Measurements from ENCODE around the gene FBN1. TPM values are rescaled to one million over a fixed set of nuclear protein-coding genes. Genes with fewer than 3 reads are reported as not detected.

The FBN1 gene
- total and polyA plus RNA-seq, 10 of the 15 experiments (the other 5 are each of a cell fraction or from before 2014, with no cell fraction given): 2.2 to 15.3 (median 7.0) TPM

DNA sequence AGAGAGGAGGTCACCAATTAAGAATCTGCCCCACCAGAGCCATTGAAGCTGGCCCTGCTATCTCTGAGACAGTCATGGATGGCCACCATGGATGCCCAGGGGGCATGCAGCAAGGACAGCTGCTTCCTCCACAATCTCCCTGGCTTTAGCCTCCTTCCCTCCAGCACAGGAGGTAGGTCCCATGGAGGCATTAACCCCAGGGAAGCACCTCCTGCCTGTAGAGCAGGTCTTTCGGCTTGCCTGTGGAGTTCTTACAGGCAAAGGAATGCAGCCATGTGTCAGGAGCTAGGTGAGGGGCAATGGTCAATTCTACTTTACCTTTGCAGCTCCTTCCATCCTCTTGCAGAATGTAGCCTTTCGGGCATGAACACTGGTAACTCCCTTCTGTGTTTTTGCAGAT is 220.5 kb downstream of the FBN1 start:
- CTCF ChIA-PET: interaction anchor here (1.5 kb wide), 1 partner anchor 73 kb away, joined by 3 read pairs; no protein-coding TSS in a partner anchor

More for the DNA sequence above, 220.5 kb downstream of the FBN1 start:
- BruUV-seq (replicated peaks): no TSS peak
- Histone ChIP-seq H3K79me2 (ENCODE audit: control insufficient read depth, insufficient read depth, low read length) (no peaks in the 10 kb centered on the region), H3K27me3 (replicated peaks in 1 of 2; ENCODE audit: control insufficient read depth in 2 of 2, insufficient read depth in 2 of 2, low read length in 1 of 2) (no peaks in the 10 kb centered on the region), H3K9me3 (replicated peaks; ENCODE audit: control insufficient read depth, insufficient read depth, low read length) (no peaks in the 10 kb centered on the region), H2AFZ (ENCODE audit: control insufficient read depth, low read depth, low read length) (no peak overlapping the region), H3K36me3 (ENCODE audit: control insufficient read depth in 2 of 2, insufficient read depth in 2 of 2, low read length in 1 of 2) (peaks cover 0 to 2% of the 10 kb centered on the region in 2 experiments; a peak in 2 of 4 replicates), H4K20me1 (ENCODE audit: control insufficient read depth, insufficient read depth) (no peaks in the 10 kb centered on the region), H3K4me2 (ENCODE audit: control insufficient read depth, insufficient read depth) (no peak overlapping the region), H3K4me3 (no peak overlapping the region), H3K4me1 (ENCODE audit: control insufficient read depth, insufficient read depth, low read length) (peaks cover 2% of the 10 kb centered on the region; the same call in 1 of the 2 replicates), H3K9ac (ENCODE audit: control insufficient read depth, insufficient read depth, low read length) (no peak overlapping the region), H3K27ac (ENCODE audit: control insufficient read depth, insufficient read depth) (no peak overlapping the region)
- WGBS (ENCODE audit: insufficient coverage, insufficient replicate concordance, low lambda C conversion rate, missing lambda C conversion rate): 94% methylated on average over 2 of the region's 2 CpGs
- ChIA-PET POLR2A (no interaction called here), SMC1A (ENCODE audit: uncharacterized antibody, unreplicated experiment) (interaction anchor here (0.6 to 1.2 kb wide), 3 partner anchors 8 to 23 kb away, joined by 3 to 4 read pairs (median 3); no protein-coding TSS in a partner anchor), RAD21 (ENCODE audit: unreplicated experiment) (no interaction called here)
- TF ChIP-seq IKZF1 (conservative IDR thresholded peaks at IDR 0.05): no peak
- no peak for TF ChIP-seq TAF1 (IDR thresholded peaks at IDR 0.05; ENCODE audit: borderline replicate concordance, low read depth, low read length)
- TF ChIP-seq, protein P1, sequence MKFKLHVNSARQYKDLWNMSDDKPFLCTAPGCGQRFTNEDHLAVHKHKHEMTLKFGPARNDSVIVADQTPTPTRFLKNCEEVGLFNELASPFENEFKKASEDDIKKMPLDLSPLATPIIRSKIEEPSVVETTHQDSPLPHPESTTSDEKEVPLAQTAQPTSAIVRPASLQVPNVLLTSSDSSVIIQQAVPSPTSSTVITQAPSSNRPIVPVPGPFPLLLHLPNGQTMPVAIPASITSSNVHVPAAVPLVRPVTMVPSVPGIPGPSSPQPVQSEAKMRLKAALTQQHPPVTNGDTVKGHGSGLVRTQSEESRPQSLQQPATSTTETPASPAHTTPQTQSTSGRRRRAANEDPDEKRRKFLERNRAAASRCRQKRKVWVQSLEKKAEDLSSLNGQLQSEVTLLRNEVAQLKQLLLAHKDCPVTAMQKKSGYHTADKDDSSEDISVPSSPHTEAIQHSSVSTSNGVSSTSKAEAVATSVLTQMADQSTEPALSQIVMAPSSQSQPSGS (IDR thresholded peaks at IDR 0.05; ENCODE audit: low read length): no peak
- TF ChIP-seq, protein P2, sequence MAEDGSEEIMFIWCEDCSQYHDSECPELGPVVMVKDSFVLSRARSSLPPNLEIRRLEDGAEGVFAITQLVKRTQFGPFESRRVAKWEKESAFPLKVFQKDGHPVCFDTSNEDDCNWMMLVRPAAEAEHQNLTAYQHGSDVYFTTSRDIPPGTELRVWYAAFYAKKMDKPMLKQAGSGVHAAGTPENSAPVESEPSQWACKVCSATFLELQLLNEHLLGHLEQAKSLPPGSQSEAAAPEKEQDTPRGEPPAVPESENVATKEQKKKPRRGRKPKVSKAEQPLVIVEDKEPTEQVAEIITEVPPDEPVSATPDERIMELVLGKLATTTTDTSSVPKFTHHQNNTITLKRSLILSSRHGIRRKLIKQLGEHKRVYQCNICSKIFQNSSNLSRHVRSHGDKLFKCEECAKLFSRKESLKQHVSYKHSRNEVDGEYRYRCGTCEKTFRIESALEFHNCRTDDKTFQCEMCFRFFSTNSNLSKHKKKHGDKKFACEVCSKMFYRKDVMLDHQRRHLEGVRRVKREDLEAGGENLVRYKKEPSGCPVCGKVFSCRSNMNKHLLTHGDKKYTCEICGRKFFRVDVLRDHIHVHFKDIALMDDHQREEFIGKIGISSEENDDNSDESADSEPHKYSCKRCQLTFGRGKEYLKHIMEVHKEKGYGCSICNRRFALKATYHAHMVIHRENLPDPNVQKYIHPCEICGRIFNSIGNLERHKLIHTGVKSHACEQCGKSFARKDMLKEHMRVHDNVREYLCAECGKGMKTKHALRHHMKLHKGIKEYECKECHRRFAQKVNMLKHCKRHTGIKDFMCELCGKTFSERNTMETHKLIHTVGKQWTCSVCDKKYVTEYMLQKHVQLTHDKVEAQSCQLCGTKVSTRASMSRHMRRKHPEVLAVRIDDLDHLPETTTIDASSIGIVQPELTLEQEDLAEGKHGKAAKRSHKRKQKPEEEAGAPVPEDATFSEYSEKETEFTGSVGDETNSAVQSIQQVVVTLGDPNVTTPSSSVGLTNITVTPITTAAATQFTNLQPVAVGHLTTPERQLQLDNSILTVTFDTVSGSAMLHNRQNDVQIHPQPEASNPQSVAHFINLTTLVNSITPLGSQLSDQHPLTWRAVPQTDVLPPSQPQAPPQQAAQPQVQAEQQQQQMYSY (CRISPR knock-in tag; IDR thresholded peaks at IDR 0.05): no peak
- no peak for TF ChIP-seq EP300 (IDR thresholded peaks at IDR 0.05; ENCODE audit: borderline replicate concordance in 1 of 2, control insufficient read depth in 1 of 2, low read depth in 2 of 2, low read length in 2 of 2)
- TF ChIP-seq ASH2L (IDR thresholded peaks at IDR 0.05; ENCODE audit: borderline replicate concordance, low read depth): no peak
- TF ChIP-seq RAD21 (IDR thresholded peaks at IDR 0.05; ENCODE audit: insufficient read depth, low read depth, low read length): no peak
- TF ChIP-seq HDGF (IDR thresholded peaks at IDR 0.05): no peak
- TF ChIP-seq, protein P3, sequence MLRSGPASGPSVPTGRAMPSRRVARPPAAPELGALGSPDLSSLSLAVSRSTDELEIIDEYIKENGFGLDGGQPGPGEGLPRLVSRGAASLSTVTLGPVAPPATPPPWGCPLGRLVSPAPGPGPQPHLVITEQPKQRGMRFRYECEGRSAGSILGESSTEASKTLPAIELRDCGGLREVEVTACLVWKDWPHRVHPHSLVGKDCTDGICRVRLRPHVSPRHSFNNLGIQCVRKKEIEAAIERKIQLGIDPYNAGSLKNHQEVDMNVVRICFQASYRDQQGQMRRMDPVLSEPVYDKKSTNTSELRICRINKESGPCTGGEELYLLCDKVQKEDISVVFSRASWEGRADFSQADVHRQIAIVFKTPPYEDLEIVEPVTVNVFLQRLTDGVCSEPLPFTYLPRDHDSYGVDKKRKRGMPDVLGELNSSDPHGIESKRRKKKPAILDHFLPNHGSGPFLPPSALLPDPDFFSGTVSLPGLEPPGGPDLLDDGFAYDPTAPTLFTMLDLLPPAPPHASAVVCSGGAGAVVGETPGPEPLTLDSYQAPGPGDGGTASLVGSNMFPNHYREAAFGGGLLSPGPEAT (IDR thresholded peaks at IDR 0.05; ENCODE audit: low read depth): no peak
- no peak for TF ChIP-seq PAX8 (IDR thresholded peaks at IDR 0.05)
- no peak for TF ChIP-seq NR2C2 (IDR thresholded peaks at IDR 0.05; ENCODE audit: borderline replicate concordance, control insufficient read depth, insufficient read length, low read depth)
- DNase-seq (ENCODE audit: low read depth, low spot score) (no peak), ATAC-seq (no peak), FAIRE-seq (no peak)
- in situ Hi-C loops (cut with MboI) (no loop called here), intact Hi-C loops (cut with micrococcal nuclease; ENCODE audit: unreplicated experiment) (no loop called here)
